HG03039 (cell line): ENCODE results near the gene MSI2.

Source experiments
- ATAC-seq: cut with Tn5 transposase; IDR thresholded peaks from one replicate; pipeline ENCODE4 v1.9.1; 2021; ENCODE audit warnings: mild to moderate bottlenecking, moderate library complexity; ENCODE audit not compliant: unreplicated experiment

The MSI2 gene

DNA sequence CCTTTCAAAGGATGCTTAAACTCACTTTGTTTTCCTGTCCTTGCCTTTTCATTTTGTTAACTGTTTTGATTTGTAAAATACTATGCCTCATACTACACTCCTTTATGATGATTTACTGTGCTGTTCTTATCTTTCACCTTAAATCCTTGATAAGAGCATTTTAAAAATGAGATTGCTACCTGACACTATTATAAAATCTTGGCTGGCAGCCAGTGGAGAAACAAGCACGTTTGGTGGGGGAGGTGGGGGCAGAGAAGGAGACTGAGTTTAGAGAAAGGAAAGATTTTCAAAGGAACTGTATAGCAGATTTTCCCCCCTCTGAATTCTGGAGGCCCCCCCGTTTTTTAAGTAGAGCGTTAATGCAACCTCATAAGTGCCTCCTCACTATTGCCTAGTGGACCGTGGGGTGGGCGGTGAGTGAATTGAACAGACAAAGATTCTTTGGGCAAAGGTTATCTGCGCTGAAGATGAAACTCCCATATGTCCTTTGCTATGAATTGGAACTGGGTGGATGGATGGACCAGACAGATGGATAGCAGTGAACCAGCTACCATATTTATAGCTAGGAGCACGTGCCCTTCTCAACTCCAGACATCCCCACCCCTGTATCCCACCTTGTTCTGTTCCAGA, 288.6 kb downstream of the MSI2 start:
- no peak for ATAC-seq

DNA sequence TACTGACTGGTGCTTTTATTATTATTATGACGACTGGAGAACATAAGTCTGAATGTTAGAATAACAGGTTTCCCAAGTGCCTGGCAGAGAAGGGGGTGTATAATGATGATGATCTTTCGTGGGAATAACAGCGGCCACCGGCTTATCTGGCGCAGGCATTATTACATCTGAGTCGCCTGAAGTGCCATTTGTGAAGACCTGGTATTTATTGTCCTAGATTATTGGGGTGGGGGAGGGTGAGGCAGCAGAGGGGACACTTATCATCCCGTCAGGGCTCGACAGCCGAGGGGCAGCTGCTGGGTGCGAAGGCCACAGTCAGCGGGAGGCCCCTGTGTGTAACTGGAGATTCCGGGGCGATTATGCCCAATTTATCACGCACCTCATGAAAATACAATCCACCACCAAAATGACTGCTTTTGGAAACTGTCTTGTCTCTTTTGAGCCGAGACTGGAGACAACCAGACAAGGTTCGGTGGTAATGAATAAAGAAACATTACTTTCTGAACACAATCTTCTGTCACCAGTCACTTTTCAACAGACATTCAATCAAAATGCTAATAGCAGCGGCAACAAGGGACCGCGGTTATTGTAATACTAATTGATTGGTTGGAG, 289.5 kb downstream of the MSI2 start:
- no peak for ATAC-seq

- ATAC-seq: no peak
Measured at GRCh38 chr17:57548421-57549410, 292.4 kb downstream of the MSI2 start.

DNA sequence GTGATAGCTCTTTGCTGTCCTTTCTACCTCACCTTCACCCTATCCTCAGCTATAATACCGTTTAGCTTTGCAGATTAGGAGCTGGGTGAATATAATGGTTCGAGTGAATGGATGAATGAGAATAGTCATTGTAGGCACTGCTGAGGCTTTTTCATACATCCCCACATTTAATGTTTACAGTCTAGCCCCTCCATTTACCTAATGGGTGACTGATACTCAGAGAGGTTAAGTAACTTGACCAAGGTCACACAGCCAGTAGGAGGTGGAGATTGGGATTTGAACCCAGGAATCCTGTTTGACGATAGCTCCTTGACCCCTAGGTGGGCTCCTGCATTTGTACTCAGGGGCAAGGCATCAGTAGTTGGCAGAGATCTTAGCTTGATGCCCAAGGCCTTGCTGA, 293.1 kb downstream of the MSI2 start:
- no peak for ATAC-seq

GRCh38 chr17:57550016-57550415, 293.7 kb downstream of the MSI2 start:
- ATAC-seq: no peak

GRCh38 chr17:57550668-57551315, 294.5 kb downstream of the MSI2 start:
- no peak for ATAC-seq

DNA sequence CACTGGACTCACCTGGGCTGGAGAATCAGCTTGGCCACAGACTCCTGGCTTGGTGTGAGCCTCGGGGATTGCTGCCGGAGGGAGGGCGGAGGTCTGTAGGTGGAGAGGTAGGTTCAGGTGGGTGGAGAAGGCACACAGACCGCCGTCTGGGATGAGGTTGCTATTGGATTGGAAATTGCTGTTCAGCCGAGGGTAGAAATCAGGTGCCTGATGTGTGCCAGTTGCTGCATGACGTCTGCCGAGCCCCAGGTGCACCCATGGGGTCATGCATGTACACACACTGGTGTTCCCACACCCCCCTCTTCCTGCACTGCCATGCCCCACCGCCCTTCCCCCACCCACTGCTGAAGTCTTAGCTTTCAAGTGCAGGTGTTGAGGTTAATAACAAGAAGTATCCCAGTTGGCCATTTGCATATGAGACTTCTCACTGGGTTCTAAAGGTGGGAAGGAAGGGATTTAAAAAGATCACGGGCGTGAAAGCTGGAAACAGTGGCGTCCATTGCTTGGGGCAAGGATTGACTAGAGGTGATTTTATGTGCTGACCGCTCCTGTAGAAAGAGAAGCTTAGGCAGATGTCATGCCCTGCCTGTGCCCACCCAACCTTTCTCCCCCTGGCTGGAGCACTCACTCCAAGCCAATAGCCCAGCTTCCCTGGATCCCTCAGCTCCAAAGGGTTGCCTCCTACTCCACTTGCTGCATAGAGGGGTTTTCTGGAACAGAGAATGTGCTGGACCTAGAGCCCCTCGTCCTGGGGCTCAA, 295.2 kb downstream of the MSI2 start:
- ATAC-seq: no peak

- ATAC-seq: no peak
Measured at GRCh38 chr17:57552114-57552624, 295.8 kb downstream of the MSI2 start.

- no peak for ATAC-seq
Measured at GRCh38 chr17:57553526-57553925, 297.2 kb downstream of the MSI2 start.

- ATAC-seq: no peak
Measured at GRCh38 chr17:57553991-57554825, 297.9 kb downstream of the MSI2 start.

DNA sequence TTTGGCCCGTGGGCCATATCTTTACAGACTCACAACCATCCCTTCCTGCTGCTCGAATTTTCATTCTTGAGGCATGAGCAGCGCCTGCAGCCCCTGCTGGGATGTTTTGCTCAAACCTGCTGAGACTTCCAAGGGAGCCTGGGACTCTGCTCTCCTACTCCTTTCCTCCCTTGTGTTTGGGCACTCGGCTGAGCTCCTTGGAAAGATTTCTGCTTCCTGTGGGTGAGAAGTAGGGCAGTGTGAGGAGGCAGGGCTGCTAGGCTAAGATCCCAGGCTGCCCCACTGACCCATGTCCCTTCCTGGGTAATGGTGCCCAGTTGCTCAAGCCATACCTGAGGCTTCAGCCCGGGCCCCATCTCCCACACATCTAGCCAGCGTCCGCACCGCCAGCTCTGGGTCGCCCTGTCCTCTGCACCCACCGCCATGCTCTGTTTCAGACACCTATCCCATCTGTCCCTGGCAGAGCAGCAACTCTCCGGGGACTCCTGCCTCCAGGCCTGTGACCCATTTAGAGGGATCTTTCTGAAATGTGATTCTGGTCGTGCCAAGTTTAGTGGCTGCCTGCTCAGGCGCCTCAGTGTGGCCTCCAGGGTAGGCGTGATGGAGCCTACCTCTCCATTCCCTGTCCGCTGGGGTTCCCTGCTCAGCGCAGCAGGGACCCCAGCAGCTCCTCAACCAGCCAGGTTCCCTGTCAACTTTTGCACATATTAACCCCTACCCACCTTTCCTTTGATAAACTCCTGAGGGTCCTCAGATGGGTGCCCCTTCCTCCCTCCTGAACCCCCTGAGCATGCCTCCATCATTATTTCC, 298.7 kb downstream of the MSI2 start:
- ATAC-seq: no peak

GRCh38 chr17:57555636-57556175, 299.4 kb downstream of the MSI2 start:
- ATAC-seq: no peak

- ATAC-seq: no peak
Measured at GRCh38 chr17:57556320-57556719, 300.0 kb downstream of the MSI2 start.

GRCh38 chr17:57556977-57557376, 300.7 kb downstream of the MSI2 start:
- no peak for ATAC-seq

DNA sequence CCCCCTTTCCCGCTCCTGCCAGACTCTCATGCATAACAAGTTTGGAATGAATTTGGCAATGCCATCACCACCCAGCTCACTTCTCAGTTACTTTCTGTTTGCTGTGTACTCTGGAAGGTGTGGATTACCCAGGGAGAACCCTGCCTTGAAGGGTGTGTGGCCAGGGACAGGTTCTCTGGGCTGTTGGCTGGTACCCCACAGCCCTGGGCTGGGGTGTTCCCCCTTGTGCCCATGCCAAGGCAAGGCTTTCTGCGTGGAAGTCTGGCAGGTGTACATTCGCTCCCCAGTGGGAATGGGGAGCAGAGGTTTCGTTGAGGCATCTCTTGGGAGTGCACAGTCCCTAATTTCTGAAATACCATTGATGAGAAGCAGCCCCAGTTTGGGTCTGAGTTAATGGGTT, 301.1 kb downstream of the MSI2 start:
- no peak for ATAC-seq

- ATAC-seq: no peak
Measured at GRCh38 chr17:57557834-57558681, 301.7 kb downstream of the MSI2 start.

DNA sequence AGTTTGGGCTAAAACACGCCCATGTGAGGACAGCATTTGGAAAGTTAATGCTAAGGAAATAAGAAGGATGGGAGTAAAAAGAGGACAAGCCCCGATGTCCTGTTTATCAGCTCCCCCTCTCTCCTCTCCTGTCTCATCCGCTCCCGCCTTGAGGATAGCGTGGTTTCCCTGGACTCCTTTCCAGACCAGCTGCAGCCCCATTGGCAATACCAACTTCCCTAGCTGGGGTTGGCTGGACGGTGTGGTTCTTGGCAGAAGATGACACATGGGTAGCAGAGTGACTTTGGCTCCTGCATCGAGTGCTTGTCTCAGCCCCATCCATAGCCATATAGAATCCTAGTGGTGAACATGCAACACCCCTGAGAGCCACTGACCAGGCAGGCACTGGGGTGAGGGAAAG, 302.9 kb downstream of the MSI2 start:
- ATAC-seq: no peak
